Measurements from ENCODE around the gene DTNB.

- TF ChIP-seq CTCF (conservative IDR thresholded peaks at IDR 0.05) = no peak
- no peak for TF ChIP-seq EZH2 (IDR thresholded peaks at IDR 0.05; ENCODE audit: low read depth)
Observed at GRCh38 chr2:25333981-25334380, 339.4 kb downstream of the DTNB start.

Data from PC-9 (cell line).